ENCODE data around the gene MTREX.

GRCh38 chr5:55327281-55327680 is 19.5 kb downstream of the MTREX start:
- TF ChIP-seq CTCF (conservative IDR thresholded peaks at IDR 0.05; ENCODE audit: low read depth, low read length) = no peak
- TF ChIP-seq EZH2 (IDR thresholded peaks at IDR 0.05; ENCODE audit: low read length, unreplicated experiment) = no peak
